C4-2B (cell line): ENCODE data around the gene FAM13A.

Source experiments
- CTCF ChIP-seq: fragments of 450-650 bp; conservative IDR thresholded peaks from 2 replicates; pipeline ENCODE4 v1.5.1; 2017; ENCODE audit warnings: mild to moderate bottlenecking
- ZFX ChIP-seq: fragments of 450-650 bp; IDR thresholded peaks from 2 replicates; pipeline ENCODE4 v1.6.1; 2017

GRCh38 chr4:88814043-88814617, 242.9 kb downstream of the FAM13A start:
- TF ChIP-seq ZFX (no peak), CTCF (no peak)
